GM18870 (cell line): ENCODE data around the gene PCDHA4.
"Not testable (repeated sequence)": the region's sequence is repeated elsewhere in the genome, so short reads cannot be mapped to it uniquely, and the experiment has no call there.

ENCODE experiments used
- ATAC-seq: cut with Tn5 transposase; IDR thresholded peaks from one replicate; pipeline ENCODE4 v1.9.1; 2021; ENCODE audit warnings: moderate library complexity; ENCODE audit not compliant: unreplicated experiment

PCDHA4 gene

GRCh38 chr5:140821375-140822280 is 14.8 kb downstream of the PCDHA4 start, which contains the start of gene PCDHA5:
PCDHA5 (plus strand) TSS chr5:140821613.
- ATAC-seq, result no peak

GRCh38 chr5:140822281-140822629 is 15.4 kb downstream of the PCDHA4 start:
- no peak for ATAC-seq

- ATAC-seq, result not testable (repeated sequence)
Observed at GRCh38 chr5:140822969-140823368, 16.1 kb downstream of the PCDHA4 start.

- ATAC-seq, result no peak
Observed at GRCh38 chr5:140823475-140823874, 16.6 kb downstream of the PCDHA4 start.

GRCh38 chr5:140827704-140828361 is 21.0 kb downstream of the PCDHA4 start, which contains the start of gene PCDHA6:
PCDHA6 (plus strand) TSS chr5:140827960; CDS start chr5:140828092, 132 bp downstream.
- no peak for ATAC-seq

GRCh38 chr5:140828362-140828737 is 21.5 kb downstream of the PCDHA4 start:
- ATAC-seq, result no peak

GRCh38 chr5:140829511-140830501 is 22.9 kb downstream of the PCDHA4 start:
- not testable (repeated sequence) for ATAC-seq

GRCh38 chr5:140833993-140834392 is 27.1 kb downstream of the PCDHA4 start, which contains the start of gene PCDHA7:
PCDHA7 (plus strand) TSS chr5:140834269; CDS start chr5:140834384, 115 bp downstream.
- no peak for ATAC-seq

GRCh38 chr5:140834439-140835008 is 27.7 kb downstream of the PCDHA4 start:
- ATAC-seq, result not testable (repeated sequence)

- no peak for ATAC-seq
Observed at GRCh38 chr5:140835622-140836510, 29.0 kb downstream of the PCDHA4 start.

GRCh38 chr5:140840978-140841962 is 34.4 kb downstream of the PCDHA4 start, which contains the start of gene PCDHA8:
PCDHA8 (plus strand) TSS chr5:140841187; CDS start chr5:140841322, 135 bp downstream.
- no peak for ATAC-seq

- no peak for ATAC-seq
Observed at GRCh38 chr5:140842798-140843733, 36.2 kb downstream of the PCDHA4 start.

- not testable (repeated sequence) for ATAC-seq
Observed at GRCh38 chr5:140848139-140849102, 41.6 kb downstream of the PCDHA4 start, which contains the start of gene PCDHA9. PCDHA9 (plus strand) TSS chr5:140848382; CDS start chr5:140848496, 114 bp downstream.

- not testable (repeated sequence) for ATAC-seq
Observed at GRCh38 chr5:140849831-140850634, 43.2 kb downstream of the PCDHA4 start.
